Fibroblast of skin of left biceps (primary cell): ENCODE measurements around the gene CORO2A.

Source experiments
- DNase-seq, 2 experiments: peaks; one replicate each; pipeline ENCODE4 v3.0.0-alpha.2; 2013; ENCODE audit warnings: low read depth in 2 of 2

The CORO2A gene

GRCh38 chr9:98171176-98171925 lies 21.1 kb downstream of the CORO2A start:
- no peak for DNase-seq

GRCh38 chr9:98168941-98169488 lies 23.4 kb downstream of the CORO2A start:
- no peak for DNase-seq

- no peak for DNase-seq
These were observed 24.2 kb downstream of the CORO2A start for GRCh38 chr9:98168153-98168780.

GRCh38 chr9:98164912-98165311 lies 27.5 kb downstream of the CORO2A start:
- DNase-seq = no peak

GRCh38 chr9:98162613-98163012 lies 29.8 kb downstream of the CORO2A start:
- no peak for DNase-seq

- DNase-seq = no peak
These were observed 30.6 kb downstream of the CORO2A start for GRCh38 chr9:98161851-98162250.

GRCh38 chr9:98159790-98160189 lies 32.6 kb downstream of the CORO2A start:
- DNase-seq = no peak

GRCh38 chr9:98159301-98159700 lies 33.1 kb downstream of the CORO2A start:
- DNase-seq = no peak

GRCh38 chr9:98158071-98158831 lies 34.2 kb downstream of the CORO2A start:
- no peak for DNase-seq

- DNase-seq = no peak
These were observed 35.1 kb downstream of the CORO2A start for GRCh38 chr9:98157372-98157771.

- no peak for DNase-seq
These were observed 37.8 kb downstream of the CORO2A start for GRCh38 chr9:98154678-98155077.

- DNase-seq = no peak
These were observed 39.9 kb downstream of the CORO2A start for GRCh38 chr9:98152526-98152925.

GRCh38 chr9:98150721-98151120 lies 41.7 kb downstream of the CORO2A start:
- DNase-seq = no peak

GRCh38 chr9:98150164-98150563 lies 42.3 kb downstream of the CORO2A start:
- DNase-seq = no peak

- no peak for DNase-seq
These were observed 43.0 kb downstream of the CORO2A start for GRCh38 chr9:98149422-98149821.

GRCh38 chr9:98148486-98148885 lies 44.0 kb downstream of the CORO2A start:
- DNase-seq = no peak

- DNase-seq = no peak
These were observed 44.9 kb downstream of the CORO2A start for GRCh38 chr9:98147582-98147981.

- DNase-seq = no peak
These were observed 46.1 kb downstream of the CORO2A start for GRCh38 chr9:98146101-98146991.

- no peak for DNase-seq
These were observed 47.8 kb downstream of the CORO2A start for GRCh38 chr9:98144631-98145030.

GRCh38 chr9:98144076-98144475 lies 48.4 kb downstream of the CORO2A start:
- no peak for DNase-seq

- DNase-seq = no peak
These were observed 49.4 kb downstream of the CORO2A start for GRCh38 chr9:98142925-98143481.
